GM18502 (cell line): ENCODE results near the gene ENOX1.

ENCODE experiments used
- ATAC-seq: cut with Tn5 transposase; IDR thresholded peaks from one replicate; pipeline ENCODE4 v1.9.1; 2021; ENCODE audit warnings: mild to moderate bottlenecking; ENCODE audit not compliant: unreplicated experiment, poor library complexity

ENOX1 gene

GRCh38 chr13:43510956-43511901, 275.5 kb downstream of the ENOX1 start:
- ATAC-seq = no peak

DNA sequence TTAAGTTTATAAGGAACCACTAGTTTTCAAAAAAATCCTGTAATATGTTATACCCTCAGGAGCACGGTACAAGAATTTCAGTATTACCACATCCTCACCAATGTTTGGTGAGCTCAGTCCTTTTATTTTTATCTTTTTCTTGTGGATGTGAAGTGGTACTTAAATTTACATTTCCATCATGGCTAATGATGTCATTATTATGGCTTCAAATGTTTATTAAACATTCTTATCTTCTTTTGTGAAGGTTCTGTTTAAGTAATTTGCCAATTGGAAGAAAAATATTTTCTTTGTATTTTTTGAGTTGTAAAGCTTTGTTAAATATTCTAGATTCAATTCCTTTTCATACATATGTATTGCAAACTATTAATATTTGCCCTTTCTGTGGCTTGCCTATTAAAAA, 291.0 kb downstream of the ENOX1 start:
- no peak for ATAC-seq

GRCh38 chr13:43494206-43494605, 292.6 kb downstream of the ENOX1 start:
- ATAC-seq = no peak

DNA sequence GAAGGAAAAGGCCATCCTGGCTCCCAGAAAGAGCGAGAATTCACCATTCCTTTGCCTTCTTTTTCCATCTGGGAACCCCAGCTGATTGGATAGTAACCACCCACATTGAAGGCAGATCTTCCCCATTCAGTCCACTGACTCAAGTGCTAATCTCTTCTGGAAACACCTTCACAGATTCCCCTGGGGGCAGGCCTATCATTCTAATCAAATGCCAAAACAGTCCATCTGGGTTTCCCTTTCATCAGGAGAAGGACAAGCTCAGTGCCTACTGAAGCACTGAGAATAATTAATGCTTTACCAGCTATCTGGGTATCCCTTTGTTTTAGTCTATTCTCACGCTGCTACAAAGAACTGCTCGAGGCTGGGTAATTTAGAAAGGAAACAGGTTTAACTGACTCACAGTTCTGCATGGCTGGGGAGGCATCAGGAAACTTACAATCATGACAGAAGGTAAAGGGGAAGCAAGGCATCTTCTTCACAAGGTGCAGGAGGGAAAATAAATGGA, 293.2 kb downstream of the ENOX1 start:
- ATAC-seq = no peak

- ATAC-seq = no peak
Measured at GRCh38 chr13:43492745-43493144, 294.0 kb downstream of the ENOX1 start.

DNA sequence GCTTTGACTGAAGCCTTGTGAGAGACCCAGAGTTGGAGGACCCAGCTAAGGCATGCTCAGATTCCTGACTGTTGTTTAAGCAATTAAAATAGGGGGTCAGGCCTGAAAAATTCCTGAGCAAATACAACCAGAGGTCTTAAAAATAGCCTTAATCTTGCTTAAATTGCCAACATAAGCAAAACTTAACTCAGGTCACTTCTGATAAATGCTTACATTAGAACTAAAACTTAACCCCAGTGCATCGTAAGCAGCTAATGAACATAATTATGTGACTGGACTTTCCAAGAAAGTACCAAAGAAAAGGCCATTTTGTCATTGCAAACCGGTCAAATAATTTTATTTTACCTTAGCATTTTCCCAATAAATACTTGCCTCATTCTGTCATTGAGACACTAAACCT, 294.5 kb downstream of the ENOX1 start:
- no peak for ATAC-seq

GRCh38 chr13:43489233-43489632, 297.5 kb downstream of the ENOX1 start:
- ATAC-seq = no peak

- no peak for ATAC-seq
Measured at GRCh38 chr13:43487885-43488284, 298.9 kb downstream of the ENOX1 start.

DNA sequence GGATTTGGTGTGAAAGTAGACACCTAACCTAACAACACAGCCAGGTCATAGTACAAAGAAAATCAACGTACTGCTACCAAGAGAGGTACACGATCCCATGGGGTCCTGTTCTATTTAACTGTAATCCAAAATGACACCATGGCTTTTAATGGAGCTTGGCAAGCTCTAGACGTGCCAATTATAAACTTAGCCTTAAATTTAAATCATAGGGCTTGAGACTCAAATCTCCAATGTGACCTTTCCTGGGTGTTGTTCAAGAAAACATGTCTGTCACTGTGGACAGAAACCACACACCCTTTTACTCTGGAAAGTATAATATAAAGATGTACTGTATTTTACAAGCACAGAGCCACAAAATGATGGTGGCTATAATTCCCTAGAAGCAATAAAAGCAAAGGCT, 299.3 kb downstream of the ENOX1 start:
- ATAC-seq = no peak

GRCh38 chr13:43484432-43485225, 302.1 kb downstream of the ENOX1 start:
- ATAC-seq = no peak

DNA sequence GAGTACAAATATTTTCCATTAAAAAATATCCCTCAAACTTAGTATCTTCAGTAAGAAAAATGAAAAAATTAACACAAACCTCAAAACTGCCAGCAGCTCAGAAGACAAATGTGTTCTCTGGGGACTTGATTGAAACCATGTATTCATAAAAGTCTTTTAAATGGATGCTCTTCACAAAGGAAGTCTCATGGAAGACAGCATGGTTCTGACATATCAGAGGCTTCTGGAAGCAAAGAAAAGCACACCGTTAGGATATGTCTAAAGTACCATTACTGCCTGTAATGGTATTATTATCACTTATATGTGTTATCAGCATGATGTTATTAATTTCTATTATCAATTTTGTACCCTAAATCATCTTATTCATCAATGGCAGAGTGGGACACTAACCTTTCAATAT, 302.8 kb downstream of the ENOX1 start:
- ATAC-seq = no peak

DNA sequence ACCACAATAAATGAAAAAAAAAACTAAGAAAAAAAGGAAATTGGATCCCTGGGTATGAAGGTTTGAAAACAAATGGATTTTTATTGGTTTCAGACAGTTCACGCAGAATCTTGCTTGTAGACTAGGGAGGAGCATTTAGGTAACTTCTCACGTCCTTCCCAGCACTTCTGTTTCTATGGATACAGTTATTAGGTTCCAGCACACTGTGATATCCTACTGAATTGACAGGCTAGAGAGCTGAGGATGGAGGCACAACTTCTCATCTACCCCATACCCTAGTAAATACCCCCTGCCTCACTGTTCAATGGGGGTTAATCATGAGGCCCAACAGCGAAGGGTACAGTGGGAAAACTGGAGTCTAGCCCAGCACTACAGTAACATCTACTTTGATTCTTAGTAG, 304.1 kb downstream of the ENOX1 start:
- ATAC-seq = no peak

GRCh38 chr13:43482026-43482425, 304.7 kb downstream of the ENOX1 start:
- no peak for ATAC-seq

DNA sequence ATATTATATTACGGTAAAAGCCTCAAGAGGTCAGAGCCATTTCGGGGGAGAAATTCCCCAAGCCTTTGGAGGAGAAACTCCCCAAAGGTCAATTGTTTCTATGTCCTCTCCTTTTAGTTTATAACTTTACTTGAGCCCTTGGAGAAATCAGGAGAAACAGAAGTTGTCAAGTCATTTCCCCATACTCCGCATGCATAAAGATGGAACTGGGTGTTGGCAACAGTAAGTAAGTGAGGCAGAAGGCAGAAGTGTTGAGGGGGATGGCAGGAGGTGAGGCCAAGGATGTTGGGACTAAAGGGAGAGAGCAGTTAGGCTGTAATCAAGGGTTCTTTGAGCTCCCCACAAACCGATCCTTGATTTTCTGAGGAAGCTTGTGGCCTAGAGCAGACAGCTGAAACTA, 307.9 kb downstream of the ENOX1 start:
- no peak for ATAC-seq

DNA sequence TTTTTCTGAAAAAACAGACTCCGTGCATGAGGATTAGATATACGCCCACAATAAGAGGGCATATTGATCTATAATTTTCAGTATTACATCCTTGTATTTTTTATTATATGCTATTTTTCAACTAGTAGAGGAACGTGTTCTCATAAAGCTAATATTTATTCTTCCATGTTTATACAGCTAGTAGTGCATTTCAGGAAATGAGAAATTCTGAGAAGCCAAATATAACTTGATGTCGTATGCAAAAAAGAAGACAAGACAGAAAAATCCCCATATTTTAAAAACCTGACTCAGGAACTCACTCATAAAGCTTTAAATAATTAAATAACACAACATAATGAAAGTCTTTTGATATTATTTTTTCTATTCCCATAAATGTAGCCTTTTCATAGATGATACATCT, 308.6 kb downstream of the ENOX1 start:
- ATAC-seq = no peak

- no peak for ATAC-seq
Measured at GRCh38 chr13:43475140-43475539, 311.6 kb downstream of the ENOX1 start.

DNA sequence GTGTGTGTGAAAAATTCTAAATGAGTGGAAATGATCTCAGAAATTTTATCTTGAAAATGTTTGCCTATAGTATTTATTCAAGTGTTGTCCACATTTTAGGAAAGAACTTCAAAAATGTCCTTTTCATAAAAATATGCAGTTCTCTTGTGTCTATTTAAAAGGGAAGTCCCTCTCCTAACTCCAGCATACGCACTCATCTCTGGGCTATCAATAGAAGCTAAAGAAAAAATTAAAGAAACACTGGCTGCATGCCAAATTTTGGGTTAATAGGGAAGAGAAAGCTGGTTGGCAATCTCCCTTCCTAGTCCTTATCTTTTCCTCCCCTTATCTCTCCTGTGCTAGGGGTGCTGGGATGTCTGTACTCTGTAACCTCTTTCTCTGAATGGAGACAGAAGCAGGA, 313.3 kb downstream of the ENOX1 start:
- ATAC-seq = no peak

- no peak for ATAC-seq
Measured at GRCh38 chr13:43472980-43473379, 313.8 kb downstream of the ENOX1 start.

DNA sequence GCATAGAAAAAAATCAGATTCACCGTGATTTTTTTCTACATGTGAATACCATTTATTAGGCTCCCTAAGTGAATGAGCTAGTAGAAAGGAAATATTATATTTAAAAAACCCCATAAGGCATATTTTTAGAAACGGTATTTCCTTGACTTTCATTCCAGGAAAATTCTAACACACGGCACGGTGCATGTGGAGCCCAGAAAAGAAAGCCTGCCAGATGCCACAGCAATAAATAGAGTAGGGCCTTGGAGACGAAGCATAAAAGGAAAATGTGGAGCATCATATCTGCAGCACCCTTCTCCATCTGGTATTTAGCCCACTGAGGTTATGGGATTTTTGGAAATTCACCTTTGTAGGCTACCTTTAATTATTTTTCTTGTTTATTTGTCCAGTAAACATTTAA, 314.4 kb downstream of the ENOX1 start:
- no peak for ATAC-seq

DNA sequence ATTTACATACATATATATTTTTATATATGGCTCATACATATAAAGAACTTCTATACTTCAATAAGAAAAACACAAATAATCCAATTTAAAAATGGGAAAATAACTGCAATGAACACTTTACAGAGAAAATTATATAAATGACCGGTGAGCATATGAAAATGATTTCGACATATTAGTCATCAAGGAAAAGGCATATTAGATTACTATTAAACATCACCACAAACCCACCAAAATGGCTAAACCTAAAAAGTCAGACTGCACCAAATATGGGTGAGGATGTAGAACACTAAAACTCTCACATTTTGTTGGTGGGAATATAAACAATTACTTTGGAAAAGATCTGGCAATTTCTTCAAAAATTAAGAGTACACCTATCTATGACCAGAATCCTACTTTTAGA, 316.2 kb downstream of the ENOX1 start:
- no peak for ATAC-seq

DNA sequence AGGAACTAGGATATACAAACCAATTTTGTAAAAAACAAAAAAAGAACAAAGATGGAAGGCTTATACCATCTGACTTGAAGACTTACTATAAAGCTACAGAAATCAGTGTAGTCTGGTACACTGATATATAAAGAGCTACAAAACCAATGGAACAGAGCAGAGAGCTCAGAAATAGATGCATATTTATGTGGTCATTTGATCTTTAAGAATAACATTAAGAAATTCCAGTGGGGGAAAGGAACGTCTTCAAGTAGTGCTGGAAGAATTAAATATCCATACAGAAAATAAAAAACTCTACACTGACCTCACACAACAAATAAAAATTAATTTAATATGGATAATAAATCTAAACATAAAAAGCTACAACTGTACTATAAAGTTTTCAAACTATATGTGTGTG, 317.0 kb downstream of the ENOX1 start:
- ATAC-seq = no peak
